ENCODE measurements around the gene PRKACG. TPM values are rescaled to one million over a fixed set of nuclear protein-coding genes. Genes with fewer than 3 reads are reported as not detected.
A peak's percentile ranks its signal among the peaks of the same experiment; 100 is the strongest.

The PRKACG gene
- total RNA-seq, 1 donor from 2014 or later = not detected

- peak; percentile 76 for DNase-seq (ENCODE audit: low spot score)
- Mint-ChIP-seq H3K9me3 (no peaks in the 10 kb centered on the region), H3K27ac (peak overlapping the region; percentile 18), H3K4me1 (peaks cover 37% of the 10 kb centered on the region), H3K36me3 (peaks cover 15% of the 10 kb centered on the region), H3K27me3 (ENCODE audit: insufficient read depth, low read depth) (peaks cover 5% of the 10 kb centered on the region), H3K4me3 (no peak overlapping the region)
- Histone ChIP-seq H3K4me3 (peak overlapping the region; percentile 16), H3K4me2 (peak overlapping the region; percentile 60), H3K4me1 (peaks cover 36% of the 10 kb centered on the region), H3F3A (ENCODE audit: low read depth) (peaks cover 22% of the 10 kb centered on the region), H3K36me3 (no peaks in the 10 kb centered on the region), H4K20me1 (ENCODE audit: low read depth) (no peaks in the 10 kb centered on the region), H2AFZ (replicated peaks) (no peak overlapping the region), H3K9me3 (ENCODE audit: low read depth) (no peaks in the 10 kb centered on the region), H3K79me2 (ENCODE audit: low read depth) (no peaks in the 10 kb centered on the region), H3K27ac (peak overlapping the region; percentile 93), H3K27me3 (no peaks in the 10 kb centered on the region), H3K9ac (no peak overlapping the region)
- TF ChIP-seq CTCF (IDR thresholded peaks at IDR 0.05) (no peak), EZH2phosphoT487 (IDR thresholded peaks at IDR 0.05) (no peak), EZH2 (IDR thresholded peaks at IDR 0.05) (no peak)
Observed at GRCh38 chr9:68997666-68998065, 16.2 kb downstream of the PRKACG start.

GRCh38 chr9:68996462-68996861 lies 17.5 kb downstream of the PRKACG start:
- H3K27me3 Mint-ChIP-seq (ENCODE audit: insufficient read depth, low read depth) = peaks cover 6% of the 10 kb centered on the region
- Histone ChIP-seq H3K4me1 (peaks cover 36% of the 10 kb centered on the region), H2AFZ (replicated peaks) (peak overlapping the region; percentile 56), H3K9me3 (ENCODE audit: low read depth) (no peaks in the 10 kb centered on the region), H3K27ac (peak overlapping the region; percentile 93), H4K20me1 (ENCODE audit: low read depth) (no peaks in the 10 kb centered on the region), H3K79me2 (ENCODE audit: low read depth) (no peaks in the 10 kb centered on the region), H3K4me2 (peak overlapping the region; percentile 60), H3K9ac (no peak overlapping the region), H3K36me3 (no peaks in the 10 kb centered on the region), H3K4me3 (no peak overlapping the region), H3F3A (ENCODE audit: low read depth) (peaks cover 22% of the 10 kb centered on the region), H3K27me3 (no peaks in the 10 kb centered on the region)
- no peak for DNase-seq (ENCODE audit: low spot score)
- peaks cover 37% of the 10 kb centered on the region for H3K4me1 Mint-ChIP-seq
- no peak overlapping the region for H3K27ac Mint-ChIP-seq
- H3K36me3 Mint-ChIP-seq = peaks cover 9% of the 10 kb centered on the region
- no peak for TF ChIP-seq CTCF (IDR thresholded peaks at IDR 0.05)
- TF ChIP-seq EZH2phosphoT487 (IDR thresholded peaks at IDR 0.05) = no peak
- TF ChIP-seq EZH2 (IDR thresholded peaks at IDR 0.05) = no peak
- no peaks in the 10 kb centered on the region for H3K9me3 Mint-ChIP-seq
- no peak overlapping the region for H3K4me3 Mint-ChIP-seq

DNA sequence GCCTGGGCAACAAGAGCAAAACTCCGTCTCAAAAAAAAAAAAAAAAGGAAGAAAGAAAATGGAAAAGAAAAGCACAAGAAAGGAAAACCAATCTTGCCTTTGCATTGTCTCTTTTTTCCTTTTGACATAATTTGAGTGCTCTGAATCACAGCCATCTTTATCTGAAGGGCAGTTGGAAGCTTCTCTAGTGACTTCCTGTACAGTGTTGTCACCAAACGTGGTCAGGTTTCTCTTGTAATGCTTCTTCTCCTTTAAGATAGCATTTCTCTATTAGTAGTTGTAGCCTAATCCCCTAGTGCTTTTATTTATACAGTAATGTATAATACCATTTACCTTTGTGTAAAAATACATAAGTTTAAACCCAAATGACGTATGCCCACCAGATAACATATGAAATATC lies 18.1 kb downstream of the PRKACG start:
- Mint-ChIP-seq H3K4me1 (peaks cover 37% of the 10 kb centered on the region), H3K36me3 (peaks cover 6% of the 10 kb centered on the region), H3K27me3 (ENCODE audit: insufficient read depth, low read depth) (peaks cover 7% of the 10 kb centered on the region), H3K4me3 (no peak overlapping the region), H3K27ac (no peak overlapping the region), H3K9me3 (no peaks in the 10 kb centered on the region)
- Histone ChIP-seq H3K36me3 (no peaks in the 10 kb centered on the region), H3K79me2 (ENCODE audit: low read depth) (no peaks in the 10 kb centered on the region), H2AFZ (replicated peaks) (no peak overlapping the region), H3K27ac (no peak overlapping the region), H3K9ac (no peak overlapping the region), H3K4me3 (no peak overlapping the region), H3K27me3 (no peaks in the 10 kb centered on the region), H3K4me2 (no peak overlapping the region), H3K9me3 (ENCODE audit: low read depth) (no peaks in the 10 kb centered on the region), H3F3A (ENCODE audit: low read depth) (peaks cover 22% of the 10 kb centered on the region), H4K20me1 (ENCODE audit: low read depth) (no peaks in the 10 kb centered on the region), H3K4me1 (peaks cover 36% of the 10 kb centered on the region)
- DNase-seq (ENCODE audit: low spot score) = no peak
- TF ChIP-seq EZH2phosphoT487 (IDR thresholded peaks at IDR 0.05) (no peak), CTCF (IDR thresholded peaks at IDR 0.05) (no peak), EZH2 (IDR thresholded peaks at IDR 0.05) (no peak)

Measured in neural progenitor cell (in vitro differentiated cells).